AG10803 (cell line): ENCODE results near the gene B3GNT3.

Experiments
- DNase-seq: peaks from one replicate; pipeline ENCODE4 v3.0.0; 2010; ENCODE audit warnings: low read depth
- H3K4me3 ChIP-seq: 2 replicates; pipeline ENCODE4 v1.5.1; 2011; ENCODE audit warnings: mild to moderate bottlenecking, low read length, control low read depth
- TF ChIP-seq, protein P1 (sequence below): conservative IDR thresholded peaks from 2 replicates; pipeline ENCODE4 v1.5.1; 2011; ENCODE audit warnings: mild to moderate bottlenecking, low read length, control low read depth, inconsistent platforms

Gene B3GNT3

DNA sequence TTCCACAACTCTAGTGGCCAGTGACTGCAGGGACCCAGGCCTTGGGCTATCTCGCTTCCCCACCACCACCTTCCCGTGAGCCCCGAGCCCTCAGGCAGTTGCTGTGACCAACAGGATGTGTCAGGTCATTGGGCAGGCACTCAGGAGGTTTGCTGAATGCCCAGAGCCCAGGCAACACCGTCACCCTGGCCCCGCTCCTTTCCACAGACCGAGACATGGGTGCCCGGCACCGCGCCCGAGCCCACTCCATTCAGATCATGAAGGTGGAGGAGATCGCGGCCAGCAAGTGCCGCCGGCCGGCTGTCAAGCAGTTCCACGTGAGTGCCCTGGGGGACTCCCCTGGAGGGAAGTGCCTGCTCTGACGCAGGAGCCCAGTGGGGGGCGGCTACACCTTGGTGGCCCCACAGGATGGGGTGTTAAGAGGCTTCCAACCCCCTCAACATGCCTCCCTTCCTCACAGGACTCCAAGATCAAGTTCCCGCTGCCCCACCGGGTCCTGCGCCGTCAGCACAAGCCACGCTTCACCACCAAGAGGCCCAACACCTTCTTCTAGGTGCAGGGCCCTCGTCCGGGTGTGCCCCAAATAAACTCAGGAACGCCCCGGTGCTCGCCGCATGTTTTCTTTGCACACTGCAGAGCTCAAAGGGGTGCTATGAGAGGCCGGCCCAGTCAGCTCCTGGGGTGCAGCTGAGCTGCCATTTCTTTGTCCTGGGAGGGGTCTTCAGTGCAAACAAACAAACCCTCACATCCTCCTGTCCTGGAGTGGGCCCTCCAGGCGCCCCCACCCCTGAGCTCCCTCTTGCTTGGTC, 68.0 kb downstream of the B3GNT3 start:
- DNase-seq = no peak
- H3K4me3 ChIP-seq = no peak overlapping the region
- TF ChIP-seq, protein P1, sequence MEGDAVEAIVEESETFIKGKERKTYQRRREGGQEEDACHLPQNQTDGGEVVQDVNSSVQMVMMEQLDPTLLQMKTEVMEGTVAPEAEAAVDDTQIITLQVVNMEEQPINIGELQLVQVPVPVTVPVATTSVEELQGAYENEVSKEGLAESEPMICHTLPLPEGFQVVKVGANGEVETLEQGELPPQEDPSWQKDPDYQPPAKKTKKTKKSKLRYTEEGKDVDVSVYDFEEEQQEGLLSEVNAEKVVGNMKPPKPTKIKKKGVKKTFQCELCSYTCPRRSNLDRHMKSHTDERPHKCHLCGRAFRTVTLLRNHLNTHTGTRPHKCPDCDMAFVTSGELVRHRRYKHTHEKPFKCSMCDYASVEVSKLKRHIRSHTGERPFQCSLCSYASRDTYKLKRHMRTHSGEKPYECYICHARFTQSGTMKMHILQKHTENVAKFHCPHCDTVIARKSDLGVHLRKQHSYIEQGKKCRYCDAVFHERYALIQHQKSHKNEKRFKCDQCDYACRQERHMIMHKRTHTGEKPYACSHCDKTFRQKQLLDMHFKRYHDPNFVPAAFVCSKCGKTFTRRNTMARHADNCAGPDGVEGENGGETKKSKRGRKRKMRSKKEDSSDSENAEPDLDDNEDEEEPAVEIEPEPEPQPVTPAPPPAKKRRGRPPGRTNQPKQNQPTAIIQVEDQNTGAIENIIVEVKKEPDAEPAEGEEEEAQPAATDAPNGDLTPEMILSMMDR = no peak
